GM18499 (cell line): ENCODE measurements around the gene TRIM44.
"Not testable (repeated sequence)": the region's sequence is repeated elsewhere in the genome, so short reads cannot be mapped to it uniquely, and the experiment has no call there.

Experiments
- ATAC-seq: cut with Tn5 transposase; IDR thresholded peaks from one replicate; pipeline ENCODE4 v1.9.1; 2021; ENCODE audit warnings: moderate number of reproducible peaks; ENCODE audit not compliant: insufficient read depth, unreplicated experiment

Gene TRIM44

GRCh38 chr11:35841733-35842132, 179.2 kb downstream of the TRIM44 start:
- no peak for ATAC-seq

GRCh38 chr11:35842958-35843357, 180.4 kb downstream of the TRIM44 start:
- ATAC-seq: no peak

GRCh38 chr11:35844579-35844978, 182.0 kb downstream of the TRIM44 start:
- no peak for ATAC-seq

- ATAC-seq: no peak
Observed at GRCh38 chr11:35845860-35846259, 183.3 kb downstream of the TRIM44 start.

- no peak for ATAC-seq
Observed at GRCh38 chr11:35846874-35847273, 184.3 kb downstream of the TRIM44 start.

- ATAC-seq: no peak
Observed at GRCh38 chr11:35847473-35847872, 184.9 kb downstream of the TRIM44 start.

- ATAC-seq: no peak
Observed at GRCh38 chr11:35848616-35849015, 186.0 kb downstream of the TRIM44 start.

GRCh38 chr11:35850191-35850590, 187.6 kb downstream of the TRIM44 start:
- no peak for ATAC-seq

GRCh38 chr11:35851342-35851741, 188.8 kb downstream of the TRIM44 start:
- ATAC-seq: no peak

GRCh38 chr11:35852056-35852455, 189.5 kb downstream of the TRIM44 start:
- no peak for ATAC-seq

- no peak for ATAC-seq
Observed at GRCh38 chr11:35853971-35854370, 191.4 kb downstream of the TRIM44 start.

GRCh38 chr11:35855671-35856070, 193.1 kb downstream of the TRIM44 start:
- no peak for ATAC-seq

- ATAC-seq: no peak
Observed at GRCh38 chr11:35856259-35856658, 193.7 kb downstream of the TRIM44 start.

- ATAC-seq: no peak
Observed at GRCh38 chr11:35856756-35857155, 194.2 kb downstream of the TRIM44 start.

GRCh38 chr11:35857922-35858321, 195.3 kb downstream of the TRIM44 start:
- ATAC-seq: no peak

- ATAC-seq: no peak
Observed at GRCh38 chr11:35859301-35859700, 196.7 kb downstream of the TRIM44 start.

GRCh38 chr11:35860194-35860593, 197.6 kb downstream of the TRIM44 start:
- ATAC-seq: not testable (repeated sequence)

GRCh38 chr11:35861191-35861590, 198.6 kb downstream of the TRIM44 start:
- ATAC-seq: no peak

- ATAC-seq: no peak
Observed at GRCh38 chr11:35862666-35863065, 200.1 kb downstream of the TRIM44 start.

- no peak for ATAC-seq
Observed at GRCh38 chr11:35864131-35864530, 201.6 kb downstream of the TRIM44 start.

- ATAC-seq: no peak
Observed at GRCh38 chr11:35866601-35867000, 204.0 kb downstream of the TRIM44 start.
